ENCODE measurements around the gene STING1. TPM values are rescaled to one million over a fixed set of nuclear protein-coding genes. Genes with fewer than 3 reads are reported as not detected.
A peak's percentile ranks its signal among the peaks of the same experiment; 100 is the strongest.

STING1 gene
- total RNA-seq, 1 experiment from 2014 or later, result 1.6 TPM

GRCh38 chr5:139523635-139524445 is 41.3 kb upstream of the STING1 start (continued):
- TF ChIP-seq PREB (CRISPR knock-in tag; IDR thresholded peaks at IDR 0.05; ENCODE audit: borderline replicate concordance) (no peak), MAX (CRISPR knock-in tag; IDR thresholded peaks at IDR 0.05) (no peak), ZNF232 (CRISPR knock-in tag; IDR thresholded peaks at IDR 0.05) (no peak), CREM (CRISPR knock-in tag; IDR thresholded peaks at IDR 0.05) (no peak), HMGXB4 (CRISPR knock-in tag; IDR thresholded peaks at IDR 0.05) (no peak), HMGA2 (CRISPR knock-in tag; IDR thresholded peaks at IDR 0.05) (no peak), RORB (CRISPR knock-in tag; IDR thresholded peaks at IDR 0.05) (no peak), ZNF423 (CRISPR knock-in tag; IDR thresholded peaks at IDR 0.05) (peak; percentile 99), PRRX2 (CRISPR knock-in tag; IDR thresholded peaks at IDR 0.05) (0 out of 2 replicates have a peak, but pooled peaks have one; percentile 26), ARID4B (CRISPR knock-in tag; IDR thresholded peaks at IDR 0.05; ENCODE audit: borderline replicate concordance) (no peak), CDX4 (CRISPR knock-in tag; IDR thresholded peaks at IDR 0.05; ENCODE audit: borderline replicate concordance) (no peak), SP1 (CRISPR knock-in tag; conservative IDR thresholded peaks at IDR 0.05) (no peak), SMAD4 (CRISPR knock-in tag; IDR thresholded peaks at IDR 0.05) (no peak)

- Mint-ChIP-seq H3K27me3 (ENCODE audit: low read depth) (peaks cover 24% of the 10 kb centered on the region), H3K36me3 (no peaks in the 10 kb centered on the region), H3K4me1 (peaks cover 33% of the 10 kb centered on the region), H3K9me3 (no peaks in the 10 kb centered on the region), H3K4me3 (peak overlapping the region; percentile 61), H3K27ac (peak overlapping the region; percentile 82; the same call in 1 of the 2 replicates)
- peak; percentile 95 for DNase-seq (ENCODE audit: low spot score)
- ChIA-PET POLR2A (no interaction called here), CTCF (interaction anchor here (0.7 to 8.4 kb wide), 13 partner anchors 13 to 176 kb away, joined by 3 to 208 read pairs (median 3); partner anchors contain the start of genes CXXC5, DNAJC18 and UBE2D2)
- ATAC-seq, result peak; percentile 87
- TF ChIP-seq ERG (CRISPR knock-in tag; IDR thresholded peaks at IDR 0.05), result no peak
- no peak for TF ChIP-seq GTF2I (CRISPR knock-in tag; conservative IDR thresholded peaks at IDR 0.05)
- TF ChIP-seq ATF2 (CRISPR knock-in tag; IDR thresholded peaks at IDR 0.05; ENCODE audit: borderline replicate concordance, low read depth), result peak; percentile 66; the same call in 1 of the 2 replicates
- 0 out of 2 replicates have a peak, but pooled peaks have one; percentile 14 for TF ChIP-seq NFYB (CRISPR knock-in tag; conservative IDR thresholded peaks at IDR 0.05; ENCODE audit: low read depth)
- peak; percentile 75 for TF ChIP-seq FOXP4 (CRISPR knock-in tag; IDR thresholded peaks at IDR 0.05)
- TF ChIP-seq RELA (CRISPR knock-in tag; IDR thresholded peaks at IDR 0.05; ENCODE audit: borderline replicate concordance), result peak; percentile 80; the same call in 1 of the 2 replicates
- TF ChIP-seq TCF7 (CRISPR knock-in tag; IDR thresholded peaks at IDR 0.05; ENCODE audit: low read depth), result no peak; the same call in 1 of the 2 replicates
Observed at GRCh38 chr5:139517683-139518564, 35.4 kb upstream of the STING1 start.
